AG08395 (cell line): ENCODE measurements around the gene CLIC3.

ENCODE experiments used
- DNase-seq: peaks from one replicate; pipeline ENCODE4 v3.0.0; 2012; ENCODE audit warnings: mixed read lengths, low spot score

CLIC3 gene

DNA sequence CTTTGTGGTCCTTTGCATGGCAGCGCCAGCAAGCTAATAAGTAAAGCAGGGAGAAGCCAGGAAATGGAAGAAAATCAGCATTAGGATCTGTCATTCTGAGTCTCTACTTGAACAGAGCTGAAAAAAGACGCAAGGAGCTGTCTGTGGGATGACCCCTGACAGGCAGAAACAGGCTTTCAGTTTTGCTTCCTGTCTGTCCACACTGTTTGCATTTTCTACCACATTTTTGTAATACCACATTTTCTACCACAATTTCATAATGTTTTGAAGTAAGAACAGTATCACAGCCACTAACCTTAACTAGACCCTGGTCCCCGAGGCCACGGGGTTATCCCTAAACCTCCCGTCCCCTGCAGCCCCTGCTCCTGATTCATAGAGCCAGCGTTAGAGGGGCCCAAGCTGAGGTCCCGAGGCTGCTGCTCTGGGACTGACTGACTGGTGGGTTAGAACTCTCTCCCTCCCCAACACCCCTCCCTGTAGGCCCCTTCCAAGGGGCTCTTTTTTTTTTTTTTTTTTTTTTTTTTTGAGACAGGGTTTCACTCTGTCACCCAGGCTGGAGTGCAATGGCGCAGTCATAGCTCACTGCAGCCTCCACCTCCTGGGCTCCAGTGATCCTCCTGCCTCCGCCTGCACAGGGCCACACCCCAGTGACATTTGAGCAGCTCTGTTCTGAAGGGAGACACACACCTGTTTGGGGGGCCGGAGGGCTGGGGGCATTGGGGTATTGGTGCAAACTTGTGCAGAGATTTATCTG is 4.0 kb upstream of the CLIC3 start:
- DNase-seq, result peak; percentile 69

- no peak for DNase-seq
Measured at GRCh38 chr9:136997830-136998234, 1.5 kb upstream of the CLIC3 start.

- DNase-seq, result no peak
Measured at GRCh38 chr9:136997371-136997770, 1.0 kb upstream of the CLIC3 start.

DNA sequence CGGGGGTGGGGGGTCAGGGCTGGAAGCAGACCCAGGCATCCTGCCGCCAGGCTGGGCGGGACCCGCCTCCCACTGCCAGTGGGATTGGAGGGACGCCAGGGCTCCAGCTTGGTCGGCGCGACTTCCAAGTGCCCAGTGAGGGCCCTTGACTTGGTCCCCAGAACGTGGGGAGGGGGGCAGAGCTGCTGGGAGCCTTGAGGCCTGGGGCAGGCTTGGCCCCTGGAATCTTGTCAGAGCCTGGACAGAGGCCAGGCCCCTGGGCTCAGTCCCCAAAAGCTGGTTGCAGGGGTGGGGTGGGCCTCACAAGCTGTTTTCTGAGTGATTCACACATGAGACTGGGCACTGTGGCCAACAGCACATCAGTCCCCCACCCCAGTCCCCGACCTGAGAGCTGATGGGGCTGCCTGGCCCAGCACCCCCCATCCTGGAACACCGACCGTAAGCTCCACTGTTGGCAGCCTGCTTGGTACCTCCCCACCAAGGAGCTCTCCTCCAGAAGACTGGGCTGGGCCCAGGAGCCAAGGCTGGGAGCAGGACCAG is 526 bp downstream of the CLIC3 start:
- DNase-seq, result peak; percentile 56

DNA sequence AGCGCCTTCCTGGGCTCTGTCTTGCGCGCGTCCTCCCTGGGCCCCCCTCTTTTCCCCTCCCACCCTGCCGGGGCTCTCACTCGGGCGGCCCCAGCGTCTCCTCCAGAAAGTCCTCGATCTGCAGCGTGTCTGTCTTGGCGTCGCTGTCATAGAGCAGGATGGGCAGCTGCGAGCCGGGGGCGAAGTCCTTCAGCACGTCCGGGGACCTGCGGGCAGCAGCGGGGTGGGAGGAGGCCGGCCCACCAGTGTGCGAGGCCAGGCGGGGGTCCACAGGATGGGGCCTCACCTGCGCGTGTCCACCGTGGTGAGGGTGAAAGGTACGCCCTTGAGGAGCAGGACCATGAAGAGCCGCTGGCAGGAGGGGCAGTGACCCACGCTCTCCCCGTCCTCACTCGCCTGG is 1.0 kb downstream of the CLIC3 start:
- DNase-seq, result no peak

DNA sequence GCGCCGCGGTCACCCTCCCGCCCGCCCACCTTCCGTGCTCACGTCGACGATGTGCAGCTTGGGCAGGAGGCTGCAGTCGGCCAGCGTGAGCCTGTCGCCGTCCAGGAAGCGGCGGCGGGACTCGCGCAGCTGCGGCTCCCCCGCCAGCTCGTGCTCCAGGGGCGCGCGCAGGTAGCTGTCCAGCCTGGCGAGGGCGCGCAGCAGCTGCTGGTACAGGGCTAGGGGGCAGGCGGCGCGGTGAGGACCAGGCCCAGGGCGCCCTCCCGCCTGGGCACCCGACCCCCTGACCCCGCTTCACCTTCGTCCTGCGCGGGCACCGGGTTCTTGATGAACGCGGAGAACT is 1.5 kb downstream of the CLIC3 start:
- DNase-seq, result no peak

- DNase-seq, result no peak
Measured at GRCh38 chr9:136994180-136994887, 2.0 kb downstream of the CLIC3 start.

- DNase-seq, result no peak
Measured at GRCh38 chr9:136992819-136993369, 3.5 kb downstream of the CLIC3 start.

DNA sequence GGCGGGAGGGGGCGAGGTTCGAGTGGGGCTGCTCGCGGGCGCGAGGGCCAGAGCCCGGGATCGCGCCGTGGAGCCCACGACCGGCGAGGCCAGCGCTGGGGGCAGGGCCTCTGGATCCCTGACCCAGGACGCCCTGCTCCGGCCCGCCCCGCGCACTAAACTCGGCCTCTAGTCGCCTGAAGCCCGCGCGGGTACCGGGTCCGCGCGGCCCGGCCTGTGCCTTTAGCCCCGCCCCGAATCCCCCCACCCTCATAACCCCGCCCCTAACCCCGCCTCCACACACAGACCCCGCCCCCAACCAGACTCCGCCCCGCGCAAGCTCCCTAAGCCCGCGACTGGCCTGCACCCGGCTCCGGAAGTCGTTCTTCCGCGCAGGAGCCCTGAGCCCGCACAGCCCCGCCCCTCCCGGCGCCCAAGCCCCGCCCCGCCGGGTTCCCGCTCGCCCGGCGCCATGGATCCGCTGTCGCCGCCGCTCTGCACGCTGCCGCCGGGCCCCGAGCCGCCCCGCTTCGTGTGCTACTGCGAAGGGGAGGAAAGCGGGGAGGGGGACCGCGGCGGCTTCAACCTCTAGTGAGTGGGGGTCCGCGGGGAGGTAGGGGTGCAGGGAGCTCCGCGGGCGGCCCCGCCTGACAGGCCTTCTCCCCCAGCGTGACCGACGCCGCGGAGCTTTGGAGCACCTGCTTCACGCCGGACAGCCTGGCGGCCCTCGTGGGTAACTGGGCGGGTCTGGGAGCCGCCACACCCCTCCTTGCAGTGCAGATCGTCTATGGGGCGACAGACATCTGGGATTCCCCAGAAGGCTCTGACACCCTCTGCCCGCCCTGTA is 4.2 kb downstream of the CLIC3 start, which contains the start of gene PAXX:
Gene PAXX, plus strand, starts transcription at position 430 of the 826 bp plus-strand sequence. Its CDS starts 22 bp downstream, at position 452.
- DNase-seq, result peak; percentile 98

- no peak for DNase-seq
Measured at GRCh38 chr9:136990242-136990911, 6.0 kb downstream of the CLIC3 start.

- no peak for DNase-seq
Measured at GRCh38 chr9:136988872-136989271, 7.5 kb downstream of the CLIC3 start.

- no peak for DNase-seq
Measured at GRCh38 chr9:136985853-136986252, 10.5 kb downstream of the CLIC3 start.

DNA sequence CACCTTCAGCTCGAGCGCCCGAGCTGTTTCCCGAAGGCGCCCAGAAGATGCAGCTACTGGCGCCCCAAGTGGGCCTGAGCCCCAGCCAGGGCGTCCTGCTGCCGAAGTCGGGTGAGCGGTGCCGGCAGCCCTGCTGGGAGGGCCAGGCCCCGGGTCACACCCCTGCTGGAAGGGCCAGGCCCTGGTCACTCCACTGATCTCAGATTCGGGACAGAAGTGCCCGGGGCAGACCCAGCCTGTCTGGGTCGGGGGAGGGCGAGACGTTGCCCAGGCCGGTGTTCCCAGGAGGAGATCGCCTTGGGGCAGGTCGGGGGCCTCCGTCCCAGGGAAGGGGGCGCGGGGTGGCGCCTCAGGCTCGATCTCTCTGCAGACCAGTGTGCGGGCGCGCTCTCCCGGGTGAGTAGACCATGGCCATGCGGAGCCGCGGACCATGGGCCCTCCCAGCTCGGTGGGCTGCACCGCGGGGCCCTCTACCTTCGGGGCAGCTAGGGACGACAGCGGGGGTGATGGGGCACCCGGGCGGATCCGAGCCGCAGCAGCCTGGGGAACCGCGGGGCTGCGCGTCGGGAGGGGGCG is 11.3 kb downstream of the CLIC3 start:
- DNase-seq, result no peak

- DNase-seq, result no peak
Measured at GRCh38 chr9:136984464-136985026, 11.8 kb downstream of the CLIC3 start.

GRCh38 chr9:136983656-136984314 is 12.6 kb downstream of the CLIC3 start:
- no peak for DNase-seq

GRCh38 chr9:136983167-136983566 is 13.2 kb downstream of the CLIC3 start:
- no peak for DNase-seq

DNA sequence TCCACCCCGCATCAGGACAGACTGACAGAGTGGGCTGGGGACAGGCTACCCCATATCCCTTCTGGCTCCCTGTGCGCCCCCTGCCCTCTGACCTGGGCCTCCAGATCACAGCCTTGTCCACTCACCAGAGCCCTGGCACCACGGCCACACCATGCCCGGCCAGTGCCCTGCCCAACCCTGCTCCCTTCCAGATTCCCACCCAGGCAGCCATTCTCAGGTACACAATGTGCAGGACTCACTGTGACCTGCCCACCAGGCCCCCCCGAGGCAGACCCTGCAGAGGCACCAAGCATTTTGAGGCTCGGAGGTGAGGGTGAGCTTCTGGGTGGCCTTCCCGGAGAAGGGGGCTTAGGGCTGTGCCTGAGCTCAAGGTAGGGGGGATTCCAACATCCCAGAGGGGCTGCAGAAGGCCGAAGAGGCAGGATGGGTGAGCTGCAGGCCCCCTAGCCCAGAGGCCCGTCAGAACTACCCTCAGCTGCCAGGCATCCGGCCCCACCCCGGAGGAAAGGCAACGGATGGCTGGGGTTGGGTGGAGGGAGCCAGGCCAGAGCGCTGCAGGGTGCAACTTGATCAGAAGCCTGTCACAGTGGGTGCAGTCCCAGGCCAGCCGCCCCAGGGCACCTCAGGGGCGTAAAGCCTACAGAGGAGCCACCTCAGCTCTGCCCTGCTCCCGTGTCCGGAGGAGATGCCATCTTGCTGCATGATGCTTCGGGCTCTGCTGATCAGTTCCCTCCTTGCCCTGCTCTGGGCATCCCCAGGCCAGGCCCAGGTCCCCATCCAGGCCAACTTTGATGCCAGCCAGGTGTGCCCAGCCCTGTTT is 13.9 kb downstream of the CLIC3 start, which contains the start of gene LCNL1:
Gene LCNL1, plus strand, starts transcription at position 762 of the 820 bp plus-strand sequence. CDS start 594 bp downstream, outside the sequence.
- no peak for DNase-seq

GRCh38 chr9:136981588-136982231 is 14.7 kb downstream of the CLIC3 start:
- peak; percentile 35 for DNase-seq
